Measurements from ENCODE around the gene LRP5.
A peak's percentile ranks its signal among the peaks of the same experiment; 100 is the strongest.

LRP5 gene

GRCh38 chr11:68370211-68371111 is 58.1 kb downstream of the LRP5 start:
- H3K9me3 ChIP-seq (replicated peaks; ENCODE audit: low read length): no peaks in the 10 kb centered on the region
- peaks cover 32% of the 10 kb centered on the region for H3K4me1 ChIP-seq (ENCODE audit: control insufficient read depth, insufficient read depth, low read length)
- no peaks in the 10 kb centered on the region for H3K36me3 ChIP-seq (ENCODE audit: insufficient read depth, low read length)
- H3K9ac ChIP-seq (ENCODE audit: low read depth, low read length): no peak overlapping the region
- no peaks in the 10 kb centered on the region for H3K27me3 ChIP-seq (ENCODE audit: control insufficient read depth, insufficient read depth, low read length)
- no peak overlapping the region for H3K4me3 ChIP-seq (ENCODE audit: low read length)
- H3K4me2 ChIP-seq (ENCODE audit: low read length): no peak overlapping the region

- Histone ChIP-seq H3K4me1 (ENCODE audit: control insufficient read depth, insufficient read depth, low read length) (peaks cover 32% of the 10 kb centered on the region), H3K4me3 (ENCODE audit: low read length) (no peak overlapping the region), H3K9ac (ENCODE audit: low read depth, low read length) (no peak overlapping the region), H3K36me3 (ENCODE audit: insufficient read depth, low read length) (no peaks in the 10 kb centered on the region), H3K9me3 (replicated peaks; ENCODE audit: low read length) (no peaks in the 10 kb centered on the region), H3K4me2 (ENCODE audit: low read length) (no peak overlapping the region), H3K27me3 (ENCODE audit: control insufficient read depth, insufficient read depth, low read length) (no peaks in the 10 kb centered on the region)
Observed at GRCh38 chr11:68371171-68372041, 59.0 kb downstream of the LRP5 start.

DNA sequence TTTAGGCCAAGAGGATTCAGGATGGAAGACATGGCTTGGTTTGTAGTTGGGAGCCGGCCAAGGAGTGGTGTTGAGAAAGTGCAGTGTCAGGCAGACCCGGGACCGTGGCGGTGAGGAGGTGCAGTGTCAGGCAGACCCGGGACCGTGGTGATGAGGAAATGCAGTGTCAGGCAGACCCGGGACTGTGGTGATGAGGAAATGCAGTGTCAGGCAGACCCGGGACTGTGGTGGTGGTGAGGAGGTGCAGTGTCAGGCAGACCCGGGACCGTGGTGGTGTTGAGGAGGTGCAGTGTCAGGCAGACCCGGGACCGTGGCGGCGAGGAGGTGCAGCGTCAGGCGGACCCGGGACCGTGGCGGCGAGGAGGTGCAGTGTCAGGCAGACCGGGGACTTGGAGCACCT is 59.7 kb downstream of the LRP5 start:
- no peak overlapping the region for H3K9ac ChIP-seq (ENCODE audit: low read depth, low read length)
- no peaks in the 10 kb centered on the region for H3K27me3 ChIP-seq (ENCODE audit: control insufficient read depth, insufficient read depth, low read length)
- peaks cover 32% of the 10 kb centered on the region for H3K4me1 ChIP-seq (ENCODE audit: control insufficient read depth, insufficient read depth, low read length)
- H3K9me3 ChIP-seq (replicated peaks; ENCODE audit: low read length): no peaks in the 10 kb centered on the region
- no peak overlapping the region for H3K4me3 ChIP-seq (ENCODE audit: low read length)
- no peak overlapping the region for H3K4me2 ChIP-seq (ENCODE audit: low read length)
- no peaks in the 10 kb centered on the region for H3K36me3 ChIP-seq (ENCODE audit: insufficient read depth, low read length)

DNA sequence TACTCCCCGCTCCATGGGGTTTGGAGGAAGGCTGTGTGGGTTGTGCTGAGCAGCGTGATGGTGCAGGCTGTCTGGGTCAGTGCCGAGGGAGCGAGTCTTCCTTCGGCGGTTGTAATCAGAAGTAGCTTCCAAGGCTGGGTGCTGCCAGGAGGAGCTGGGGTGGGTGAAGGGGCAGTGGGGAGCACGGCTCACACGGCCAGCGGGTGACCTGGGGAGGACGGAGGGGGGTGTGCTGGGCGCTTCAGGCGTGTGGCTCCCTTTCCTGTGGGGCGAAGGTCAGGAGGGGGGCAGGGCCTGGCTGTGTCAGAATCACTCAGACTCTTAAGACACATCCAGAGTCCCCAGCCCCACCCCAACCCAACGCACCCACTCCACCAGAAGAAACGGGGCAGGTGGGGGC is 60.2 kb downstream of the LRP5 start:
- no peak overlapping the region for H3K4me2 ChIP-seq (ENCODE audit: low read length)
- peaks cover 32% of the 10 kb centered on the region for H3K4me1 ChIP-seq (ENCODE audit: control insufficient read depth, insufficient read depth, low read length)

GRCh38 chr11:68373189-68373814 is 60.9 kb downstream of the LRP5 start:
- H3K4me1 ChIP-seq (ENCODE audit: control insufficient read depth, insufficient read depth, low read length): peaks cover 32% of the 10 kb centered on the region
- peak overlapping the region; percentile 68 for H3K4me2 ChIP-seq (ENCODE audit: low read length)
- no peaks in the 10 kb centered on the region for H3K36me3 ChIP-seq (ENCODE audit: insufficient read depth, low read length)
- H3K4me3 ChIP-seq (ENCODE audit: low read length): peak overlapping the region; percentile 29
- H3K9me3 ChIP-seq (replicated peaks; ENCODE audit: low read length): no peaks in the 10 kb centered on the region
- peak overlapping the region; percentile 53 for H3K9ac ChIP-seq (ENCODE audit: low read depth, low read length)
- no peaks in the 10 kb centered on the region for H3K27me3 ChIP-seq (ENCODE audit: control insufficient read depth, insufficient read depth, low read length)

More for the DNA sequence above, 60.2 kb downstream of the LRP5 start:
- Histone ChIP-seq H3K9ac (ENCODE audit: low read depth, low read length) (no peak overlapping the region), H3K9me3 (replicated peaks; ENCODE audit: low read length) (no peaks in the 10 kb centered on the region), H3K27me3 (ENCODE audit: control insufficient read depth, insufficient read depth, low read length) (no peaks in the 10 kb centered on the region), H3K36me3 (ENCODE audit: insufficient read depth, low read length) (no peaks in the 10 kb centered on the region), H3K4me3 (ENCODE audit: low read length) (no peak overlapping the region)

- H3K9ac ChIP-seq (ENCODE audit: low read depth, low read length): peak overlapping the region; percentile 53
- peaks cover 32% of the 10 kb centered on the region for H3K4me1 ChIP-seq (ENCODE audit: control insufficient read depth, insufficient read depth, low read length)
- no peaks in the 10 kb centered on the region for H3K36me3 ChIP-seq (ENCODE audit: insufficient read depth, low read length)
- H3K27me3 ChIP-seq (ENCODE audit: control insufficient read depth, insufficient read depth, low read length): no peaks in the 10 kb centered on the region
- H3K9me3 ChIP-seq (replicated peaks; ENCODE audit: low read length): no peaks in the 10 kb centered on the region
- H3K4me2 ChIP-seq (ENCODE audit: low read length): peak overlapping the region; percentile 68
- peak overlapping the region; percentile 29 for H3K4me3 ChIP-seq (ENCODE audit: low read length)
Observed at GRCh38 chr11:68373815-68374501, 61.6 kb downstream of the LRP5 start.

DNA sequence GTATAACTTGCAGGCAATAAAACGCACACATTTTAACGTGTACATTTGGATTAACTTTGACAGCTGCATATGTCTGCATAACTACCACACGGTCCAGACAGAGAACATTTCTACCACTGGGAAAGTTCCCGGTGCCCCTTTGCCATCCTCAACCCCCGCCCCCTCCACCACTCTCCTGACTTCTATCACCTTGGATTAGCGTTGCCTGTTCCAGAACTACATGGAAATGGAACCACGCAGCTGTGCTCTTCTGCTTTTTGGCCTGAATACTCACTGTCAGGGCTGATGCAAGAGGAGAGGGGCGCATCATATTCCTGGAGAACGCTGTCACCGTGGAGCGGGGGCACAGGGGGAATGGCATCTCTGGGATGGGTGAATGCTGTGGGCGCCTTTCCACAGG is 62.1 kb downstream of the LRP5 start:
- H3K36me3 ChIP-seq (ENCODE audit: insufficient read depth, low read length): no peaks in the 10 kb centered on the region
- peak overlapping the region; percentile 68 for H3K4me2 ChIP-seq (ENCODE audit: low read length)
- H3K27me3 ChIP-seq (ENCODE audit: control insufficient read depth, insufficient read depth, low read length): no peaks in the 10 kb centered on the region
- H3K4me3 ChIP-seq (ENCODE audit: low read length): no peak overlapping the region
- H3K4me1 ChIP-seq (ENCODE audit: control insufficient read depth, insufficient read depth, low read length): peaks cover 37% of the 10 kb centered on the region
- peak overlapping the region; percentile 53 for H3K9ac ChIP-seq (ENCODE audit: low read depth, low read length)
- no peaks in the 10 kb centered on the region for H3K9me3 ChIP-seq (replicated peaks; ENCODE audit: low read length)

- Histone ChIP-seq H3K4me3 (ENCODE audit: low read length) (no peak overlapping the region), H3K9ac (ENCODE audit: low read depth, low read length) (no peak overlapping the region), H3K27me3 (ENCODE audit: control insufficient read depth, insufficient read depth, low read length) (no peaks in the 10 kb centered on the region), H3K9me3 (replicated peaks; ENCODE audit: low read length) (no peaks in the 10 kb centered on the region), H3K4me2 (ENCODE audit: low read length) (no peak overlapping the region), H3K36me3 (ENCODE audit: insufficient read depth, low read length) (no peaks in the 10 kb centered on the region), H3K4me1 (ENCODE audit: control insufficient read depth, insufficient read depth, low read length) (peaks cover 44% of the 10 kb centered on the region)
Observed at GRCh38 chr11:68375337-68375736, 62.9 kb downstream of the LRP5 start.

GRCh38 chr11:68375766-68376165 is 63.4 kb downstream of the LRP5 start:
- peaks cover 44% of the 10 kb centered on the region for H3K4me1 ChIP-seq (ENCODE audit: control insufficient read depth, insufficient read depth, low read length)
- no peak overlapping the region for H3K9ac ChIP-seq (ENCODE audit: low read depth, low read length)

DNA sequence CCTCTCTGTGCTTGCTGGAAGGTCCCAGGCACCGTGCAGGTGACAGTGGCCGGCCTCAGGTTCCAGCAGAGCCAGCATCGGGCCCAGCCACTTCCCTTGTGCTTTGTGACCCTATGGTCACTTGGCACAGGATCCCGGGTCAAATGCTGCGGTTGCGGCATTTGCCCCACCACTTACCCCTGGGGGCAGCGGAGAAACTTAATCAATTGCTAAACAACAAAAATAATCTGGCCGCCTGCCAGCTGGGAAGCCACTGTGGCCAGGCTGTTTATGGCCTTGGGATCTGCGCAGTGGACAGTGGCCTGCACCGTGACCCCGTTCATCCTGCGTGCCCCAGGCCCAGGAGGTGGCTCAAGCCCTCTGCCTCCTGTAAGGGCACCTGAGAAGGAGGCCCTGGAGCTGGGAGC is 65.0 kb downstream of the LRP5 start:
- H3K4me2 ChIP-seq (ENCODE audit: low read length): no peak overlapping the region
- peaks cover 48% of the 10 kb centered on the region for H3K4me1 ChIP-seq (ENCODE audit: control insufficient read depth, insufficient read depth, low read length)
- H3K9me3 ChIP-seq (replicated peaks; ENCODE audit: low read length): no peaks in the 10 kb centered on the region
- no peaks in the 10 kb centered on the region for H3K27me3 ChIP-seq (ENCODE audit: control insufficient read depth, insufficient read depth, low read length)
- H3K4me3 ChIP-seq (ENCODE audit: low read length): no peak overlapping the region
- no peaks in the 10 kb centered on the region for H3K36me3 ChIP-seq (ENCODE audit: insufficient read depth, low read length)
- no peak overlapping the region for H3K9ac ChIP-seq (ENCODE audit: low read depth, low read length)

More at GRCh38 chr11:68375766-68376165, 63.4 kb downstream of the LRP5 start:
- Histone ChIP-seq H3K36me3 (ENCODE audit: insufficient read depth, low read length) (no peaks in the 10 kb centered on the region), H3K4me2 (ENCODE audit: low read length) (no peak overlapping the region), H3K27me3 (ENCODE audit: control insufficient read depth, insufficient read depth, low read length) (no peaks in the 10 kb centered on the region), H3K9me3 (replicated peaks; ENCODE audit: low read length) (no peaks in the 10 kb centered on the region), H3K4me3 (ENCODE audit: low read length) (no peak overlapping the region)

GRCh38 chr11:68379206-68379605 is 66.8 kb downstream of the LRP5 start:
- H3K4me3 ChIP-seq (ENCODE audit: low read length): no peak overlapping the region
- no peak overlapping the region for H3K4me2 ChIP-seq (ENCODE audit: low read length)
- H3K4me1 ChIP-seq (ENCODE audit: control insufficient read depth, insufficient read depth, low read length): peaks cover 35% of the 10 kb centered on the region
- H3K36me3 ChIP-seq (ENCODE audit: insufficient read depth, low read length): no peaks in the 10 kb centered on the region
- no peak overlapping the region for H3K9ac ChIP-seq (ENCODE audit: low read depth, low read length)
- H3K27me3 ChIP-seq (ENCODE audit: control insufficient read depth, insufficient read depth, low read length): no peaks in the 10 kb centered on the region
- no peaks in the 10 kb centered on the region for H3K9me3 ChIP-seq (replicated peaks; ENCODE audit: low read length)
